A549 (cell line): Measurements from ENCODE around the gene DRD1. TPM values are rescaled to one million over a fixed set of nuclear protein-coding genes. Genes with fewer than 3 reads are reported as not detected.

Experiments
- ATAC-seq, 2 experiments: fragments of 200-7000 bp in 1 of 2; fragments of >200 bp in 1 of 2; cut with Nextera tagmentation in 1 of 2; cut with Tn5 transposase in 1 of 2; 3 replicates each; pipeline versions ENCODE4 v1.8.0 to v1.9.1; 2018 to 2020; ENCODE audit warnings: mild to moderate bottlenecking in 1 of 2, moderate library complexity in 1 of 2
- CTCF ChIA-PET: fragments of 300-600 bp; sonication (Branson Sonifier 250); formaldehyde crosslinking; extraction: SDS; loops from one replicate; lab custom pipeline; 2021; ENCODE audit warnings: antibody characterized with exemption, inconsistent platforms; lab: Yijun Ruan, JAX
- POLR2A ChIA-PET: fragments of 350-600 bp; formaldehyde crosslinking; extraction: SDS; loops from one replicate; lab custom pipeline; 2021; ENCODE audit warnings: antibody characterized with exemption, inconsistent platforms; lab: Yijun Ruan, JAX
- DNase-seq, 2 experiments: peaks; one replicate each; pipeline versions ENCODE4 v3.0.0 to v3.0.0-alpha.2; 2011 to 2016; ENCODE audit warnings: low read depth in 1 of 2, low spot score in 1 of 2
- FAIRE-seq: peaks from 2 replicates; lab custom pipeline; 2011; peaks lifted over from hg19 to GRCh38; lab: Jason Lieb, UNC
- H3K27ac ChIP-seq, 2 experiments: fragments of >200 bp; sonication (Bioruptor Twin); formaldehyde crosslinking; 3 replicates each; pipeline ENCODE4 v1.5.1; 2016 to 2017
- H3K4me1 ChIP-seq: fragments of >200 bp; sonication (Bioruptor Twin); formaldehyde crosslinking; 3 replicates; pipeline ENCODE4 v1.6.1; 2016
- H3K4me2 ChIP-seq: fragments of >200 bp; sonication (Bioruptor Twin); formaldehyde crosslinking; 3 replicates; pipeline ENCODE4 v1.6.1; 2016
- H3K4me3 ChIP-seq: fragments of >200 bp; sonication (Bioruptor Twin); formaldehyde crosslinking; 3 replicates; pipeline ENCODE4 v1.5.1; 2016
- H3K9me3 ChIP-seq: fragments of >200 bp; sonication (Bioruptor Twin); formaldehyde crosslinking; 3 replicates; pipeline ENCODE4 v1.6.1; 2016
- CEBPB ChIP-seq, 2 experiments: fragments of >200 bp in 1 of 2; sonication (Bioruptor Twin) in 1 of 2; formaldehyde crosslinking in 1 of 2; IDR thresholded peaks; 2 replicates each; pipeline ENCODE4 v1.6.1; 2012 to 2016
- CHD2 ChIP-seq: fragments of 150-350 bp; IDR thresholded peaks from 2 replicates; pipeline ENCODE4 v1.6.1; 2014; ENCODE audit warnings: low read length; ENCODE audit not compliant: partially characterized antibody
- EP300 ChIP-seq, 2 experiments: fragments of >200 bp; sonication (Bioruptor Twin); formaldehyde crosslinking; IDR thresholded peaks; 2 replicates in 1 of 2; 3 replicates in 1 of 2; pipeline ENCODE4 v1.6.1; 2016 to 2017
- FOSB ChIP-seq: fragments of 250-450 bp; sonication (Bioruptor Pico); IDR thresholded peaks from 2 replicates; pipeline ENCODE4 v1.5.0; 2020; ENCODE audit warnings: mild to moderate bottlenecking, moderate library complexity
- FOXS1 ChIP-seq: fragments of 250-450 bp; sonication (Bioruptor Pico); IDR thresholded peaks from 2 replicates; pipeline ENCODE4 v1.5.0; 2020; ENCODE audit warnings: mild to moderate bottlenecking, moderate library complexity
- HEYL ChIP-seq: fragments of 250-450 bp; sonication (Bioruptor Pico); IDR thresholded peaks from 2 replicates; pipeline ENCODE4 v1.8.0; 2021; ENCODE audit warnings: mild to moderate bottlenecking, moderate library complexity
- JUN ChIP-seq, 2 experiments: fragments of >200 bp; sonication (Bioruptor Twin); formaldehyde crosslinking; IDR thresholded peaks; 2 replicates in 1 of 2; 3 replicates in 1 of 2; pipeline ENCODE4 v1.6.1; 2016 to 2017
- JUNB ChIP-seq: fragments of >200 bp; sonication (Bioruptor Twin); formaldehyde crosslinking; IDR thresholded peaks from 2 replicates; pipeline ENCODE4 v1.6.1; 2016
- MAFK ChIP-seq: fragments of 450-650 bp; IDR thresholded peaks from 2 replicates; pipeline ENCODE4 v1.6.1; 2014; ENCODE audit not compliant: partially characterized antibody
- NFE2L2 ChIP-seq: fragments of 150-350 bp; conservative IDR thresholded peaks from 2 replicates; pipeline ENCODE4 v1.6.1; 2014; ENCODE audit warnings: low read length
- NR3C1 ChIP-seq: fragments of >200 bp; sonication (Bioruptor Twin); formaldehyde crosslinking; IDR thresholded peaks from 3 replicates; pipeline ENCODE4 v1.6.1; 2017
- PBX3 ChIP-seq: IDR thresholded peaks from 2 replicates; pipeline ENCODE4 v1.6.1; 2012
- PHF8 ChIP-seq: fragments of 200-600 bp; sonication (generic); IDR thresholded peaks from 2 replicates; pipeline ENCODE4 v1.6.1; 2016; ENCODE audit warnings: low read depth, mild to moderate bottlenecking, antibody characterized with exemption, moderate library complexity, borderline replicate concordance
- RAD21 ChIP-seq, 2 experiments: fragments of >200 bp in 1 of 2; sonication (Bioruptor Twin) in 1 of 2; formaldehyde crosslinking in 1 of 2; IDR thresholded peaks in 1 of 2; conservative IDR thresholded peaks in 1 of 2; 2 replicates in 1 of 2; 3 replicates in 1 of 2; pipeline ENCODE4 v1.6.1; 2012 to 2018; ENCODE audit warnings: inconsistent platforms in 1 of 2
- RFX5 ChIP-seq: fragments of 450-650 bp; IDR thresholded peaks from 2 replicates; pipeline ENCODE4 v1.7.1; 2014; ENCODE audit warnings: antibody characterized with exemption, mild to moderate bottlenecking, moderate library complexity
- RNF2 ChIP-seq: fragments of 200-600 bp; sonication (generic); IDR thresholded peaks from 2 replicates; pipeline ENCODE4 v1.6.1; 2016; ENCODE audit warnings: low read depth, mild to moderate bottlenecking, antibody characterized with exemption, moderate library complexity, borderline replicate concordance
- SMC3 ChIP-seq: fragments of >200 bp; sonication (Bioruptor Twin); formaldehyde crosslinking; IDR thresholded peaks from 3 replicates; pipeline ENCODE4 v1.6.1; 2018; ENCODE audit warnings: inconsistent platforms
- WGBS: methylation state at CpG from one replicate; pipeline ENCODE4 v1.1.6; 2017; ENCODE audit errors: missing lambda C conversion rate; 5-methylcytosine and 5-hydroxymethylcytosine counted together
- polyA minus RNA-seq: library from RNA; depleted of rRNA, polyadenylated mRNA; stranded (reverse); fragments of >200 nt; gene quantifications from 2 replicates; pipeline ENCODE4 v1.2.3, GENCODE V29; 2011; rRNA and poly(A)+ RNA removed
- polyA plus RNA-seq, 4 experiments: library from polyadenylated mRNA; depleted of rRNA in 3 of 4; stranded (reverse); fragments of >200 nt; fragmentation: RNase III in 1 of 4; extraction: RNeasy Plus Mini Kit Qiagen cat#74134 plus additional on column Dnase treatment in 1 of 4; gene quantifications; 2 replicates in 3 of 4; 3 replicates in 1 of 4; pipeline ENCODE4 v1.2.3, GENCODE V29; 2011 to 2017
- TF ChIP-seq, protein P1 (sequence below): IDR thresholded peaks from 2 replicates; pipeline ENCODE4 v1.6.1; 2012
- TF ChIP-seq, protein P2 (sequence below): fragments of >200 bp; sonication (Bioruptor Twin); formaldehyde crosslinking; IDR thresholded peaks from 3 replicates; pipeline ENCODE4 v1.5.1; 2016
- TF ChIP-seq, protein P3 (sequence below): IDR thresholded peaks from 2 replicates; pipeline ENCODE4 v1.6.1; 2012; ENCODE audit warnings: low read depth, borderline replicate concordance
- TF ChIP-seq, protein P4 (sequence below): fragments of >200 bp; sonication (Bioruptor Twin); formaldehyde crosslinking; IDR thresholded peaks from 2 replicates; pipeline ENCODE4 v1.6.1; 2016

The DRD1 gene
- polyA plus RNA-seq (2011; rRNA removed) (5.7 and 6.6 TPM in 2 replicates), polyA plus RNA-seq (2017; fragmentation: RNase III; extraction: RNeasy Plus Mini Kit Qiagen cat#74134 plus additional on column Dnase treatment) (0.85 to 0.90 TPM (median 0.87 TPM) in 3 replicates), polyA minus RNA-seq (7.0 and 9.8 TPM in 2 replicates)
- 1.6 and 2.0 TPM in 2 replicates for polyA plus RNA-seq (2012; cell fraction: cytosol; rRNA removed)
- polyA plus RNA-seq (2012; cell fraction: nucleus; rRNA removed): 4.5 and 5.5 TPM in 2 replicates

DNA sequence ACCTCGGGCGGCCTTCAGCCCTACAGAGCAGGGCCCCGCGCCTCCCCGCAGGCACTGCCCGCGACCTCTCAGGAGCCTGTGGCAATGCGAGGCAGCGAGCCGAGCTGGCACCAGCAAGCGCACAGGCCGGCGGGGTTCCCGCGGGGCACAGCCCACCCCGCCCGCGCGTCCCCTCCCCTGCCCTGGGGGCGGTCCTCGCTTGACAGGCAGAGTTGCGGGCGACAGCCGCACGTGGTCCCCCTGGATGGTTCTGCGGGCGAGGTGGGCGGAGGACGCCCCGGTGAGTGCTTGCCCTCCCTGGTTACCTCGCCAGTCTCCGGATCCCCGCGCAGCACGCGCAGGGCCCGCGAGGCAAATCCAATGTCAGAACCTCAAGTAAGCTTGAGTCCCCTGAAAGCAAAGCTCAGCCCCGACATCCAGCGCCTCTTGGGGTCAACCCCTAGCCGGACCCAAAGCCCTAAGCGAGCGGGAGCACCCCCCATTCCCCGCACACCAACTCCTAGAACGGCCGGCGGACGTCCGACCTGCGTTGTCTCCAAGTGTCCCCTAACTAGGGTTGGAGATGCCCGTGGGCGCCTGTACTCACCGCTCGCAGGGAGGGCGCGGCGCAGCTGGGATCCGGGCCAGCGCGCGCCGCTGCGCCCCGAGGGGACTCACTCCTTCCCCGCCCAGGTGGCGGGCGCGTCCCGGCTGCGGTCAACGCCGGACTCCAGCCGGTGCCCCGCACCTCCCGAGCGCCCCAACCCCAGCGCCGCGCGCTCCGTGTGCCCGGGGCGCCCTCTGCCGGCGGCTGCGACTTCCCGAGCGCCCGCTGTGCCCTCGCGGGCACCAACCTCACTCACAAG, at the start of gene DRD1:
DRD1 (minus strand) TSS at position 123 of the 845 bp plus-strand sequence. CDS start 1,083 bp downstream, outside the sequence.
- peak; percentile 50 to 70 for DNase-seq
- no peak for FAIRE-seq
- H3K4me1 ChIP-seq: peaks cover 16% of the 10 kb centered on the region; the same call in 1 of the 3 replicates
- H3K9me3 ChIP-seq: no peaks in the 10 kb centered on the region
- 7% methylated on average over 25 of the region's 91 CpGs for WGBS
- H3K4me2 ChIP-seq: peak within 1 kb of the TSS; percentile 84
- H3K27ac ChIP-seq: peak within 1 kb of the TSS; percentile 72 to 87
- CTCF ChIA-PET: interaction anchor here (0.6 to 6.3 kb wide), 52 partner anchors 8 to 534 kb away, joined by 3 to 150 read pairs (median 4); no protein-coding TSS in a partner anchor
- POLR2A ChIA-PET: interaction anchor here (0.7 to 2.1 kb wide), 4 partner anchors 34 to 198 kb away, joined by 3 to 9 read pairs (median 4); partner anchors contain the start of gene SFXN1
- TF ChIP-seq JUNB (no peak), SMC3 (peak; percentile 99), MAFK (no peak), JUN (IDR thresholded peaks at IDR 0.05) (0 out of 5 replicates have a peak, but pooled peaks of 1 of the 2 experiments have one; percentile 49), RNF2 (0 out of 2 replicates have a peak, but pooled peaks have one; percentile 28), RAD21 (conservative IDR thresholded peaks at IDR 0.05 in 1 of 2, IDR thresholded peaks at IDR 0.05 in 1 of 2) (peak; percentile 84 to 99)
- TF ChIP-seq, protein P1, sequence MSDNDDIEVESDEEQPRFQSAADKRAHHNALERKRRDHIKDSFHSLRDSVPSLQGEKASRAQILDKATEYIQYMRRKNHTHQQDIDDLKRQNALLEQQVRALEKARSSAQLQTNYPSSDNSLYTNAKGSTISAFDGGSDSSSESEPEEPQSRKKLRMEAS: peak; percentile 70
- TF ChIP-seq, protein P2, sequence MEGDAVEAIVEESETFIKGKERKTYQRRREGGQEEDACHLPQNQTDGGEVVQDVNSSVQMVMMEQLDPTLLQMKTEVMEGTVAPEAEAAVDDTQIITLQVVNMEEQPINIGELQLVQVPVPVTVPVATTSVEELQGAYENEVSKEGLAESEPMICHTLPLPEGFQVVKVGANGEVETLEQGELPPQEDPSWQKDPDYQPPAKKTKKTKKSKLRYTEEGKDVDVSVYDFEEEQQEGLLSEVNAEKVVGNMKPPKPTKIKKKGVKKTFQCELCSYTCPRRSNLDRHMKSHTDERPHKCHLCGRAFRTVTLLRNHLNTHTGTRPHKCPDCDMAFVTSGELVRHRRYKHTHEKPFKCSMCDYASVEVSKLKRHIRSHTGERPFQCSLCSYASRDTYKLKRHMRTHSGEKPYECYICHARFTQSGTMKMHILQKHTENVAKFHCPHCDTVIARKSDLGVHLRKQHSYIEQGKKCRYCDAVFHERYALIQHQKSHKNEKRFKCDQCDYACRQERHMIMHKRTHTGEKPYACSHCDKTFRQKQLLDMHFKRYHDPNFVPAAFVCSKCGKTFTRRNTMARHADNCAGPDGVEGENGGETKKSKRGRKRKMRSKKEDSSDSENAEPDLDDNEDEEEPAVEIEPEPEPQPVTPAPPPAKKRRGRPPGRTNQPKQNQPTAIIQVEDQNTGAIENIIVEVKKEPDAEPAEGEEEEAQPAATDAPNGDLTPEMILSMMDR: peak; percentile 95
- TF ChIP-seq, protein P3, sequence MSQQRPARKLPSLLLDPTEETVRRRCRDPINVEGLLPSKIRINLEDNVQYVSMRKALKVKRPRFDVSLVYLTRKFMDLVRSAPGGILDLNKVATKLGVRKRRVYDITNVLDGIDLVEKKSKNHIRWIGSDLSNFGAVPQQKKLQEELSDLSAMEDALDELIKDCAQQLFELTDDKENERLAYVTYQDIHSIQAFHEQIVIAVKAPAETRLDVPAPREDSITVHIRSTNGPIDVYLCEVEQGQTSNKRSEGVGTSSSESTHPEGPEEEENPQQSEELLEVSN: peak; percentile 56; the same call in 1 of the 2 replicates
- H3K4me3 ChIP-seq: peak within 1 kb of the TSS; percentile 51
- ATAC-seq: peak; percentile 90 to 97

- POLR2A ChIA-PET: no interaction called here
- TF ChIP-seq, protein P3: no peak
- TF ChIP-seq PHF8 (no peak), EP300 (IDR thresholded peaks at IDR 0.05) (no peak), CHD2 (no peak), PBX3 (no peak), NR3C1 (no peak), NFE2L2 (no peak), MAFK (no peak), HEYL (no peak), FOSB (CRISPR knock-in tag) (no peak), FOXS1 (CRISPR knock-in tag) (no peak), RFX5 (no peak), CEBPB (IDR thresholded peaks at IDR 0.05) (no peak)
- TF ChIP-seq, protein P4, sequence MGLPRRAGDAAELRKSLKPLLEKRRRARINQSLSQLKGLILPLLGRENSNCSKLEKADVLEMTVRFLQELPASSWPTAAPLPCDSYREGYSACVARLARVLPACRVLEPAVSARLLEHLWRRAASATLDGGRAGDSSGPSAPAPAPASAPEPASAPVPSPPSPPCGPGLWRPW: no peak
- ATAC-seq: no peak
- Histone ChIP-seq H3K27ac (peak overlapping the region; percentile 18 to 61; a peak in 3 of 6 replicates), H3K4me2 (peak overlapping the region; percentile 52), H3K4me3 (no peak overlapping the region), H3K9me3 (no peaks in the 10 kb centered on the region), H3K4me1 (peaks cover 21% of the 10 kb centered on the region)
- FAIRE-seq: no peak
- CTCF ChIA-PET: interaction anchor here (1.4 kb wide), 1 partner anchor 29 kb away, joined by 6 read pairs; no protein-coding TSS in a partner anchor
- whole genome bisulfite sequencing: 84% methylated on average over 8 of the region's 8 CpGs
- DNase-seq: no peak
Measured at GRCh38 chr5:175493726-175494125, 49.7 kb upstream of the DRD1 start.
